Measurements from ENCODE around the gene CD59.

GRCh38 chr11:33700502-33701271 lies 35.5 kb downstream of the CD59 start, which contains the start of gene C11orf91:
- TF ChIP-seq CTCF (IDR thresholded peaks at IDR 0.05) (no peak), POLR2A (IDR thresholded peaks at IDR 0.05) (no peak)
